HEK293 (cell line): ENCODE results near the gene CENPX.

ENCODE experiments used
- ATF2 ChIP-seq: fragments of 450-650 bp; formaldehyde crosslinking; IDR thresholded peaks from 2 replicates; pipeline ENCODE4 v1.5.1; 2016; ENCODE audit warnings: missing biosample characterization, missing genetic modification characterization, low read depth
- CTCF ChIP-seq: fragments of 450-650 bp; formaldehyde crosslinking; IDR thresholded peaks from 2 replicates; pipeline ENCODE4 v1.5.1; 2016; ENCODE audit warnings: missing biosample characterization, missing genetic modification characterization
- HOXC10 ChIP-seq: sonication (generic); formaldehyde crosslinking; IDR thresholded peaks from 2 replicates; pipeline ENCODE4 v1.8.1; 2023; ENCODE audit warnings: mild to moderate bottlenecking, missing genetic modification reagents
- ZBTB1 ChIP-seq: fragments of 450-650 bp; formaldehyde crosslinking; IDR thresholded peaks from 2 replicates; pipeline ENCODE4 v1.5.1; 2016; ENCODE audit warnings: missing biosample characterization, missing genetic modification characterization
- ZBTB11 ChIP-seq: fragments of 450-650 bp; formaldehyde crosslinking; conservative IDR thresholded peaks from 2 replicates; pipeline ENCODE4 v1.5.1; 2016; ENCODE audit warnings: low read depth, missing biosample characterization, missing genetic modification characterization
- ZBTB20 ChIP-seq: fragments of 450-650 bp; formaldehyde crosslinking; IDR thresholded peaks from 2 replicates; pipeline ENCODE4 v1.5.1; 2016; ENCODE audit warnings: missing biosample characterization, missing genetic modification characterization
- ZNF132 ChIP-seq: fragments of 450-650 bp; formaldehyde crosslinking; IDR thresholded peaks from 2 replicates; pipeline ENCODE4 v1.5.1; 2017; ENCODE audit warnings: missing biosample characterization, missing genetic modification characterization, borderline replicate concordance
- ZNF768 ChIP-seq: fragments of 450-650 bp; formaldehyde crosslinking; IDR thresholded peaks from 2 replicates; pipeline ENCODE4 v1.5.1; 2018; ENCODE audit warnings: missing biosample characterization, mild to moderate bottlenecking, missing genetic modification characterization
- TF ChIP-seq, protein P1 (sequence below): fragments of 450-650 bp; formaldehyde crosslinking; IDR thresholded peaks from 2 replicates; pipeline ENCODE4 v1.5.1; 2016; ENCODE audit warnings: missing biosample characterization, missing genetic modification characterization, low read depth

- TF ChIP-seq HOXC10 (no peak), CTCF (tag by site-specific recombination) (no peak), ZNF132 (tag by site-specific recombination) (no peak), ZBTB11 (tag by site-specific recombination) (no peak), ZBTB20 (tag by site-specific recombination) (no peak), ATF2 (tag by site-specific recombination) (no peak), ZBTB1 (no peak), ZNF768 (no peak)
- TF ChIP-seq, protein P1, sequence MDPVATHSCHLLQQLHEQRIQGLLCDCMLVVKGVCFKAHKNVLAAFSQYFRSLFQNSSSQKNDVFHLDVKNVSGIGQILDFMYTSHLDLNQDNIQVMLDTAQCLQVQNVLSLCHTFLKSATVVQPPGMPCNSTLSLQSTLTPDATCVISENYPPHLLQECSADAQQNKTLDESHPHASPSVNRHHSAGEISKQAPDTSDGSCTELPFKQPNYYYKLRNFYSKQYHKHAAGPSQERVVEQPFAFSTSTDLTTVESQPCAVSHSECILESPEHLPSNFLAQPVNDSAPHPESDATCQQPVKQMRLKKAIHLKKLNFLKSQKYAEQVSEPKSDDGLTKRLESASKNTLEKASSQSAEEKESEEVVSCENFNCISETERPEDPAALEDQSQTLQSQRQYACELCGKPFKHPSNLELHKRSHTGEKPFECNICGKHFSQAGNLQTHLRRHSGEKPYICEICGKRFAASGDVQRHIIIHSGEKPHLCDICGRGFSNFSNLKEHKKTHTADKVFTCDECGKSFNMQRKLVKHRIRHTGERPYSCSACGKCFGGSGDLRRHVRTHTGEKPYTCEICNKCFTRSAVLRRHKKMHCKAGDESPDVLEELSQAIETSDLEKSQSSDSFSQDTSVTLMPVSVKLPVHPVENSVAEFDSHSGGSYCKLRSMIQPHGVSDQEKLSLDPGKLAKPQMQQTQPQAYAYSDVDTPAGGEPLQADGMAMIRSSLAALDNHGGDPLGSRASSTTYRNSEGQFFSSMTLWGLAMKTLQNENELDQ (tag by site-specific recombination): no peak
These were observed 9.3 kb downstream of the CENPX start for GRCh38 chr17:82013341-82013740.
